ENCODE data around the gene TMEM130. TPM values are rescaled to one million over a fixed set of nuclear protein-coding genes. Genes with fewer than 3 reads are reported as not detected.

TMEM130 gene
- total RNA-seq, 1 experiment from 2014 or later, result 1.7 TPM

GRCh38 chr7:98840722-98841121, 29.1 kb downstream of the TMEM130 start:
- Histone ChIP-seq H2BK15ac (ENCODE audit: low read depth, low read length) (no peak overlapping the region), H3K79me2 (ENCODE audit: insufficient read depth, low read length) (no peaks in the 10 kb centered on the region), H2BK12ac (ENCODE audit: insufficient read length, low read depth, low read length) (no peak overlapping the region), H2BK5ac (ENCODE audit: insufficient read length, low read length) (no peak overlapping the region), H3K56ac (ENCODE audit: insufficient read length, low read depth, low read length) (no peak overlapping the region), H4K20me1 (ENCODE audit: control insufficient read depth, insufficient read depth, insufficient read length) (no peaks in the 10 kb centered on the region), H3K9me3 (ENCODE audit: control insufficient read depth, low read depth, low read length) (no peaks in the 10 kb centered on the region), H4K8ac (replicated peaks; ENCODE audit: insufficient read length, low read depth, low read length) (no peak overlapping the region), H2AFZ (ENCODE audit: low read length) (no peak overlapping the region), H4K5ac (ENCODE audit: insufficient read length, low read depth, low read length) (no peak overlapping the region), H3K14ac (ENCODE audit: insufficient read depth, low read length) (no peak overlapping the region), H3K27ac (ENCODE audit: insufficient read length, low read depth, low read length) (no peak overlapping the region), H3K4me1 (ENCODE audit: insufficient read depth, low read length) (no peaks in the 10 kb centered on the region), H4K91ac (ENCODE audit: insufficient read length, low read depth, low read length) (no peak overlapping the region), H3K4me2 (ENCODE audit: insufficient read depth, insufficient read length, low read length) (no peak overlapping the region), H3K18ac (ENCODE audit: insufficient read length, low read depth, low read length) (no peak overlapping the region), H3K23ac (ENCODE audit: insufficient read length, low read depth, low read length) (no peak overlapping the region), H2BK120ac (ENCODE audit: low read depth, low read length, poor library complexity, severe bottlenecking) (no peak overlapping the region), H2BK20ac (ENCODE audit: low read depth, low read length, poor library complexity, severe bottlenecking) (no peak overlapping the region), H2AK5ac (ENCODE audit: insufficient read length, low read length) (no peak overlapping the region), H3K4ac (ENCODE audit: low read depth, low read length) (no peak overlapping the region), H3K9ac (ENCODE audit: extremely low read depth, insufficient read length, low read length) (no peak overlapping the region), H3K23me2 (ENCODE audit: insufficient read length, low read depth, low read length, poor library complexity, severe bottlenecking) (no peaks in the 10 kb centered on the region), H3K79me1 (ENCODE audit: insufficient read depth, low read depth, low read length, poor library complexity, severe bottlenecking) (no peaks in the 10 kb centered on the region), H3K27me3 (ENCODE audit: insufficient read depth, low read length) (no peaks in the 10 kb centered on the region; the same call in 1 of the 2 replicates), H3T11ph (ENCODE audit: low read length) (no peak overlapping the region)
- no peak for DNase-seq
- no peak for TF ChIP-seq CTCF (conservative IDR thresholded peaks at IDR 0.05)
- Mint-ChIP-seq H3K36me3 (ENCODE audit: insufficient read depth in 1 of 3, low read depth in 3 of 3) (no peaks in the 10 kb centered on the region), H3K4me1 (peaks cover 11 to 17% of the 10 kb centered on the region in 2 experiments), H3K9me3 (no peaks in the 10 kb centered on the region), H3K27ac (no peak overlapping the region), H3K4me3 (no peak overlapping the region), H3K27me3 (ENCODE audit: low read depth) (peaks cover 10% of the 10 kb centered on the region)
- no CpG with 5 or more reads among the region's 4 CpGs for WGBS (ENCODE audit: extremely low coverage, insufficient read length, low lambda C conversion rate)
